K562 (cell line): ENCODE results near the gene MADD. TPM values are rescaled to one million over a fixed set of nuclear protein-coding genes. Genes with fewer than 3 reads are reported as not detected.

ENCODE experiments used
- ASH1L ChIP-seq: fragments of 450-650 bp; IDR thresholded peaks from 2 replicates; pipeline ENCODE4 v1.6.1; 2018; ENCODE audit warnings: borderline replicate concordance, mild to moderate bottlenecking, low read depth; ENCODE audit not compliant: partially characterized antibody
- CBFA2T2 ChIP-seq: fragments of 450-650 bp; conservative IDR thresholded peaks from 2 replicates; pipeline ENCODE4 v1.6.1; 2017; ENCODE audit warnings: mild to moderate bottlenecking
- CC2D1A ChIP-seq: fragments of 450-650 bp; IDR thresholded peaks from 2 replicates; pipeline ENCODE4 v1.6.1; 2017; ENCODE audit warnings: mild to moderate bottlenecking
- CCNT2 ChIP-seq: IDR thresholded peaks from 2 replicates; pipeline ENCODE4 v1.6.1; 2011; ENCODE audit warnings: borderline replicate concordance, low read depth, mild to moderate bottlenecking, moderate library complexity, mixed read lengths, low read length; ENCODE audit not compliant: insufficient read length; ENCODE audit errors: extremely low read depth
- GTF2E2 ChIP-seq: fragments of 200-800 bp; sonication (Bioruptor generic); IDR thresholded peaks from 2 replicates; pipeline ENCODE4 v1.6.1; 2016; ENCODE audit warnings: missing genetic modification characterization, missing compliant biosample characterization
- KLF13 ChIP-seq: fragments of 450-650 bp; IDR thresholded peaks from 2 replicates; pipeline ENCODE4 v1.6.1; 2016; ENCODE audit warnings: missing genetic modification characterization, low read depth, mild to moderate bottlenecking, missing compliant biosample characterization, moderate library complexity, borderline replicate concordance
- LEF1 ChIP-seq: fragments of 450-650 bp; IDR thresholded peaks from 2 replicates; pipeline ENCODE4 v1.6.1; 2016; ENCODE audit warnings: mild to moderate bottlenecking
- MYNN ChIP-seq, 2 experiments: sonication (generic); formaldehyde crosslinking in 1 of 2; IDR thresholded peaks; 2 replicates each; pipeline versions ENCODE4 v1.5.0 to v1.6.1; 2016 to 2020; ENCODE audit warnings: antibody characterized with exemption in 1 of 2, missing genetic modification reagents in 1 of 2
- NBN ChIP-seq: fragments of 450-650 bp; IDR thresholded peaks from 2 replicates; pipeline ENCODE4 v1.6.1; 2016; ENCODE audit warnings: low read depth, mild to moderate bottlenecking
- NCOA6 ChIP-seq: fragments of 450-650 bp; IDR thresholded peaks from 2 replicates; pipeline ENCODE4 v1.6.1; 2017; ENCODE audit warnings: mild to moderate bottlenecking
- POLR3A ChIP-seq: IDR thresholded peaks from 2 replicates; pipeline ENCODE4 v1.6.1; 2011; ENCODE audit warnings: borderline replicate concordance, mild to moderate bottlenecking, moderate library complexity; ENCODE audit not compliant: insufficient read length, insufficient read depth; ENCODE audit errors: extremely low read depth
- PRMT5 ChIP-seq: sonication (generic); formaldehyde crosslinking; IDR thresholded peaks from 2 replicates; pipeline ENCODE4 v1.5.0; 2020; ENCODE audit warnings: missing genetic modification reagents
- SLC30A9 ChIP-seq: fragments of 250-450 bp; sonication (Bioruptor Pico); IDR thresholded peaks from 2 replicates; pipeline ENCODE4 v1.8.0; 2022; ENCODE audit warnings: mild to moderate bottlenecking, moderate library complexity
- TARDBP ChIP-seq: fragments of 450-650 bp; IDR thresholded peaks from 2 replicates; pipeline ENCODE4 v1.6.1; 2016
- ZNF431 ChIP-seq: sonication (generic); formaldehyde crosslinking; IDR thresholded peaks from 2 replicates; pipeline ENCODE4 v1.8.0; 2022; ENCODE audit warnings: mild to moderate bottlenecking, missing genetic modification reagents
- ZSCAN29 ChIP-seq: fragments of 450-650 bp; IDR thresholded peaks from 2 replicates; pipeline ENCODE4 v1.6.1; 2017
- polyA plus RNA-seq, 8 experiments: library from polyadenylated mRNA; depleted of rRNA in 4 of 8; stranded (reverse) in 5 of 8; unstranded in 3 of 8; fragments of >200 nt; fragmentation: Nextera tagmentation in 2 of 8; fragmentation: Illumina TruSeq in 1 of 8; extraction: Ambion mirVana in 2 of 8; extraction: Trizol in 1 of 8; gene quantifications; 2 replicates each; pipeline versions ENCODE4 v1.2.1 to v1.2.3, GENCODE V29; 2011 to 2014; ENCODE audit warnings: inconsistent platforms in 1 of 8, missing spikeins in 1 of 8
- total RNA-seq, 7 experiments: library from RNA; depleted of rRNA in 6 of 7; stranded (reverse); fragments of >200 nt in 6 of 7; fragmentation: Illumina TruSeq in 2 of 7; extraction: Trizol in 2 of 7; gene quantifications; 2 replicates each; pipeline versions ENCODE4 v1.2.1 to v1.2.3, GENCODE V29; 2011 to 2021; ENCODE audit warnings: low replicate concordance in 1 of 7
- TF ChIP-seq, protein P1 (sequence below): fragments of 250-450 bp; sonication (Bioruptor Pico); IDR thresholded peaks from 2 replicates; pipeline ENCODE4 v1.8.0; 2021; ENCODE audit warnings: moderate library complexity, mild to moderate bottlenecking, inconsistent platforms
- TF ChIP-seq, protein P2 (sequence below): fragments of 450-650 bp; IDR thresholded peaks from 2 replicates; pipeline ENCODE4 v1.6.1; 2014; ENCODE audit warnings: low read depth, mild to moderate bottlenecking, moderate library complexity, borderline replicate concordance
- TF ChIP-seq, protein P3 (sequence below), 2 experiments: fragments of 450-650 bp; conservative IDR thresholded peaks; 2 replicates each; pipeline ENCODE4 v1.6.1; 2017; ENCODE audit warnings: mild to moderate bottlenecking in 2 of 2, moderate library complexity in 2 of 2
- TF ChIP-seq, protein P4 (sequence below): fragments of 250-450 bp; sonication (Bioruptor Pico); IDR thresholded peaks from 2 replicates; pipeline ENCODE4 v1.8.0; 2021; ENCODE audit warnings: borderline replicate concordance, mild to moderate bottlenecking, moderate library complexity; ENCODE audit not compliant: poor library complexity, severe bottlenecking
- TF ChIP-seq, protein P5 (sequence below): IDR thresholded peaks from 2 replicates; pipeline ENCODE4 v1.6.1; 2014; ENCODE audit warnings: antibody characterized with exemption

The MADD gene
- total and polyA plus RNA-seq, 9 of the 15 experiments (the other 6 are each of a cell fraction or from before 2014, with no cell fraction given) = 0.68 to 57.6 (median 33.6) TPM

DNA sequence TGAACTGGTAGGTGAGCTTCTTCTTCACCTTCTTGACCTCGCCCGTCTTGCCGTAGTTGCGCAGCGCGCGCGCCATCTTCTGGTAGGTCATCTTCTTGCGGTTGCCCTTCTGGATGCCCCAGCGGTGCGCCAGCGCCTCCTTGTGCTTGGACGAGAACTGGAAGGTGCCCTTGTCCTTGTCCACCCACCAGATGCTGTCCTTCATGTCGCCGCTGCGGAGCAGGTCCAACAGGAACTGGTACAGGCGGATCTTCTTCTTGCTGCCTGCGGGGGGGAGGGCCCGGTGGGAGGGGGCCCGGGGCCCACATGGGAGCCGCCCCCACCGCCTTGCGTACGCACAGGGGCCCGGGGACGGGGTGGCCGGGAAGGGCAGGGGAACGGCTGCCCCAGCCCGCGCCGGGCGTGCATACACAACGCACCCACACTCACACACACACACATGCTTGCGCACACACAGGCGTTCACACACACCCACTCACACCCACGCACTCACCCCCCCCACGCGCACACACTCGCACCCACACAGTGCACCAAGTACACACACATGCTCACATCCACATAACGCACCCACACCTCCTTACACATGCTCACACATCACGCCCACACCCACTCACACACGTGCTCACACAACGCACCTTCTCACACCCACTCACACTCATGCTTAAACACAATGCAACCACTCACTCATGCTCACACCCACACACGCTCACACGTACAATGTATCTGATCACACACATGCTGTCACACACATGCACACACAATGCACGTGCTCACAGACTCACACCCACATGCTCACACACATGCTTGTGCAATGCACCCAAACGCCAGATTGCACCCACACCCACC, 85.6 kb downstream of the MADD start (continued):
- TF ChIP-seq, protein P1, sequence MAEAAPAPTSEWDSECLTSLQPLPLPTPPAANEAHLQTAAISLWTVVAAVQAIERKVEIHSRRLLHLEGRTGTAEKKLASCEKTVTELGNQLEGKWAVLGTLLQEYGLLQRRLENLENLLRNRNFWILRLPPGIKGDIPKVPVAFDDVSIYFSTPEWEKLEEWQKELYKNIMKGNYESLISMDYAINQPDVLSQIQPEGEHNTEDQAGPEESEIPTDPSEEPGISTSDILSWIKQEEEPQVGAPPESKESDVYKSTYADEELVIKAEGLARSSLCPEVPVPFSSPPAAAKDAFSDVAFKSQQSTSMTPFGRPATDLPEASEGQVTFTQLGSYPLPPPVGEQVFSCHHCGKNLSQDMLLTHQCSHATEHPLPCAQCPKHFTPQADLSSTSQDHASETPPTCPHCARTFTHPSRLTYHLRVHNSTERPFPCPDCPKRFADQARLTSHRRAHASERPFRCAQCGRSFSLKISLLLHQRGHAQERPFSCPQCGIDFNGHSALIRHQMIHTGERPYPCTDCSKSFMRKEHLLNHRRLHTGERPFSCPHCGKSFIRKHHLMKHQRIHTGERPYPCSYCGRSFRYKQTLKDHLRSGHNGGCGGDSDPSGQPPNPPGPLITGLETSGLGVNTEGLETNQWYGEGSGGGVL (CRISPR knock-in tag) = no peak
- TF ChIP-seq GTF2E2 (tag) (no peak), ZNF431 (CRISPR knock-in tag) (0 out of 2 replicates have a peak, but pooled peaks have one; percentile 20), NCOA6 (no peak), TARDBP (peak; percentile 81), ZSCAN29 (no peak), KLF13 (tag) (no peak), NBN (no peak), ASH1L (no peak), LEF1 (no peak), POLR3A (no peak), SLC30A9 (CRISPR knock-in tag) (no peak), MYNN (IDR thresholded peaks at IDR 0.05) (peak; percentile 61; the same call in 1 of the 2 replicates), MYNN (CRISPR knock-in tag; IDR thresholded peaks at IDR 0.05) (no peak), CCNT2 (peak; percentile 34), CBFA2T2 (no peak), CC2D1A (peak; percentile 85; the same call in 1 of the 2 replicates), PRMT5 (CRISPR knock-in tag) (no peak)
- TF ChIP-seq, protein P2, sequence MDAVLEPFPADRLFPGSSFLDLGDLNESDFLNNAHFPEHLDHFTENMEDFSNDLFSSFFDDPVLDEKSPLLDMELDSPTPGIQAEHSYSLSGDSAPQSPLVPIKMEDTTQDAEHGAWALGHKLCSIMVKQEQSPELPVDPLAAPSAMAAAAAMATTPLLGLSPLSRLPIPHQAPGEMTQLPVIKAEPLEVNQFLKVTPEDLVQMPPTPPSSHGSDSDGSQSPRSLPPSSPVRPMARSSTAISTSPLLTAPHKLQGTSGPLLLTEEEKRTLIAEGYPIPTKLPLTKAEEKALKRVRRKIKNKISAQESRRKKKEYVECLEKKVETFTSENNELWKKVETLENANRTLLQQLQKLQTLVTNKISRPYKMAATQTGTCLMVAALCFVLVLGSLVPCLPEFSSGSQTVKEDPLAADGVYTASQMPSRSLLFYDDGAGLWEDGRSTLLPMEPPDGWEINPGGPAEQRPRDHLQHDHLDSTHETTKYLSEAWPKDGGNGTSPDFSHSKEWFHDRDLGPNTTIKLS = no peak
- TF ChIP-seq, protein P3, sequence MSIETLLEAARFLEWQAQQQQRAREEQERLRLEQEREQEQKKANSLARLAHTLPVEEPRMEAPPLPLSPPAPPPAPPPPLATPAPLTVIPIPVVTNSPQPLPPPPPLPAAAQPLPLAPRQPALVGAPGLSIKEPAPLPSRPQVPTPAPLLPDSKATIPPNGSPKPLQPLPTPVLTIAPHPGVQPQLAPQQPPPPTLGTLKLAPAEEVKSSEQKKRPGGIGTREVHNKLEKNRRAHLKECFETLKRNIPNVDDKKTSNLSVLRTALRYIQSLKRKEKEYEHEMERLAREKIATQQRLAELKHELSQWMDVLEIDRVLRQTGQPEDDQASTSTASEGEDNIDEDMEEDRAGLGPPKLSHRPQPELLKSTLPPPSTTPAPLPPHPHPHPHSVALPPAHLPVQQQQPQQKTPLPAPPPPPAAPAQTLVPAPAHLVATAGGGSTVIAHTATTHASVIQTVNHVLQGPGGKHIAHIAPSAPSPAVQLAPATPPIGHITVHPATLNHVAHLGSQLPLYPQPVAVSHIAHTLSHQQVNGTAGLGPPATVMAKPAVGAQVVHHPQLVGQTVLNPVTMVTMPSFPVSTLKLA (conservative IDR thresholded peaks at IDR 0.05) = no peak
- TF ChIP-seq, protein P4, sequence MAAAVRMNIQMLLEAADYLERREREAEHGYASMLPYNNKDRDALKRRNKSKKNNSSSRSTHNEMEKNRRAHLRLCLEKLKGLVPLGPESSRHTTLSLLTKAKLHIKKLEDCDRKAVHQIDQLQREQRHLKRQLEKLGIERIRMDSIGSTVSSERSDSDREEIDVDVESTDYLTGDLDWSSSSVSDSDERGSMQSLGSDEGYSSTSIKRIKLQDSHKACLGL (CRISPR knock-in tag) = no peak
- TF ChIP-seq, protein P5, sequence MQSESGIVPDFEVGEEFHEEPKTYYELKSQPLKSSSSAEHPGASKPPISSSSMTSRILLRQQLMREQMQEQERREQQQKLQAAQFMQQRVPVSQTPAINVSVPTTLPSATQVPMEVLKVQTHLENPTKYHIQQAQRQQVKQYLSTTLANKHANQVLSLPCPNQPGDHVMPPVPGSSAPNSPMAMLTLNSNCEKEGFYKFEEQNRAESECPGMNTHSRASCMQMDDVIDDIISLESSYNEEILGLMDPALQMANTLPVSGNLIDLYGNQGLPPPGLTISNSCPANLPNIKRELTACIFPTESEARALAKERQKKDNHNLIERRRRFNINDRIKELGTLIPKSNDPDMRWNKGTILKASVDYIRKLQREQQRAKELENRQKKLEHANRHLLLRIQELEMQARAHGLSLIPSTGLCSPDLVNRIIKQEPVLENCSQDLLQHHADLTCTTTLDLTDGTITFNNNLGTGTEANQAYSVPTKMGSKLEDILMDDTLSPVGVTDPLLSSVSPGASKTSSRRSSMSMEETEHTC = no peak
